ENCODE data around the gene CUX1. TPM values are rescaled to one million over a fixed set of nuclear protein-coding genes. Genes with fewer than 3 reads are reported as not detected.

Gene CUX1
- total RNA-seq, 1 donor from 2014 or later, result 89.1 TPM

DNA sequence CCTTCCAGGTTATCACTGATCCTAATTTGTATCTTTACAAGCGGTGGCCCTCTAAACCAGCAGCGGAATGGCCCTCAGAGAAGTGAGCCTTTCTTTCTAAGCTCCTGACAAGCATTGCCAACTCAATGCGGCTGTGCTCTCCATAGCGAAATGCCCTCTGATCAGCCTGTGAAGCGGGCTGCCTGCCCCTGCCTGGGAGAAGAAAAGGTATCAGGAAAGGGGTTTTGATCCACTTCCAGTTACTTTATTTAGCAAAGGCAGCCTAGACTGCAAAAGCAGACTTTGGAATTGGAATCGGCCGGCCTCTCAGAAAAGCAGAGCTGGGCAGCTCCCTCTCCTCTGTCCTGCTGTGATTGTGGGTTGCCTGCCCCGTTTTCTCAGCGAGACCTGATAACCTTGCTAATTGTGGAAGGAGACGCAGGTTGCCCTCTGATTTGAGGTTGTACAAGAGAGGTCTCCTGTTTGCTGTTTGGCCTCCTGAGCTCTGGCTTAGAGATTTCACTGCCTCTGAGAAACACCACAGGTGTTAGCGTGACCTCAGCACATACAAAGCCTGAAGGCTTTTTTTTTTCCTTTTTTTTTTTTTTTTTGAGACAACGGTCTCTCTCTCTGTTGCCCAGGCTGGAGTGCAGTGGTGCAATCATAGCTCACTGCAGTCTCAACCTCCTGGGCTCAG, 415.3 kb downstream of the CUX1 start:
- Mint-ChIP-seq H3K9me3 (ENCODE audit: unreplicated experiment) (no peaks in the 10 kb centered on the region), H3K4me1 (ENCODE audit: unreplicated experiment) (peaks cover 12% of the 10 kb centered on the region), H3K4me3 (ENCODE audit: unreplicated experiment) (no peak overlapping the region), H3K27ac (ENCODE audit: unreplicated experiment) (no peak overlapping the region), H3K27me3 (ENCODE audit: unreplicated experiment) (no peaks in the 10 kb centered on the region), H3K36me3 (ENCODE audit: unreplicated experiment) (peaks cover 9% of the 10 kb centered on the region)
- TF ChIP-seq, protein P1, sequence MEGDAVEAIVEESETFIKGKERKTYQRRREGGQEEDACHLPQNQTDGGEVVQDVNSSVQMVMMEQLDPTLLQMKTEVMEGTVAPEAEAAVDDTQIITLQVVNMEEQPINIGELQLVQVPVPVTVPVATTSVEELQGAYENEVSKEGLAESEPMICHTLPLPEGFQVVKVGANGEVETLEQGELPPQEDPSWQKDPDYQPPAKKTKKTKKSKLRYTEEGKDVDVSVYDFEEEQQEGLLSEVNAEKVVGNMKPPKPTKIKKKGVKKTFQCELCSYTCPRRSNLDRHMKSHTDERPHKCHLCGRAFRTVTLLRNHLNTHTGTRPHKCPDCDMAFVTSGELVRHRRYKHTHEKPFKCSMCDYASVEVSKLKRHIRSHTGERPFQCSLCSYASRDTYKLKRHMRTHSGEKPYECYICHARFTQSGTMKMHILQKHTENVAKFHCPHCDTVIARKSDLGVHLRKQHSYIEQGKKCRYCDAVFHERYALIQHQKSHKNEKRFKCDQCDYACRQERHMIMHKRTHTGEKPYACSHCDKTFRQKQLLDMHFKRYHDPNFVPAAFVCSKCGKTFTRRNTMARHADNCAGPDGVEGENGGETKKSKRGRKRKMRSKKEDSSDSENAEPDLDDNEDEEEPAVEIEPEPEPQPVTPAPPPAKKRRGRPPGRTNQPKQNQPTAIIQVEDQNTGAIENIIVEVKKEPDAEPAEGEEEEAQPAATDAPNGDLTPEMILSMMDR (IDR thresholded peaks at IDR 0.05), result no peak
- no peak for DNase-seq (ENCODE audit: extremely low spot score, unreplicated experiment)

DNA sequence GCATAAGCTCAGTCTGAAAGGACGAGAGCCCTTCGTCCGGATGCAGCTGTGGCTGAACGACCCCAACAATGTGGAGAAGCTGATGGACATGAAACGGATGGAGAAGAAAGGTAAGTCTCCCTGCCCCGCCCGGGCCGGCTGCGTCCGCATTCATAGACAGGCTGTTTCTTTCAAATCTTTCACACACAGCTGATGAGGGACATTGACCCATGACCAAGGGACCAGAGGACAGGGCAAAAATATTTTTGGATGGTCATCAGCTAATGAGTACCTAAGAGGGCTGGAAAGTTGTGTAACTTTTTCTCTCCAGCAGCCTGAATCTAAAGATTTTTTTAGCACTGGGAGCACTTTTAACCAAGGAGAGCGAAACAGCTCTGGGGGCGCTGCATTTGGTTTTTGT, 416.7 kb downstream of the CUX1 start:
- Mint-ChIP-seq H3K36me3 (ENCODE audit: unreplicated experiment) (peaks cover 9% of the 10 kb centered on the region), H3K4me3 (ENCODE audit: unreplicated experiment) (no peak overlapping the region), H3K9me3 (ENCODE audit: unreplicated experiment) (no peaks in the 10 kb centered on the region), H3K27ac (ENCODE audit: unreplicated experiment) (no peak overlapping the region), H3K4me1 (ENCODE audit: unreplicated experiment) (peaks cover 12% of the 10 kb centered on the region), H3K27me3 (ENCODE audit: unreplicated experiment) (no peaks in the 10 kb centered on the region)
- TF ChIP-seq, protein P1 (IDR thresholded peaks at IDR 0.05), result no peak
- no peak for DNase-seq (ENCODE audit: extremely low spot score, unreplicated experiment)

DNA sequence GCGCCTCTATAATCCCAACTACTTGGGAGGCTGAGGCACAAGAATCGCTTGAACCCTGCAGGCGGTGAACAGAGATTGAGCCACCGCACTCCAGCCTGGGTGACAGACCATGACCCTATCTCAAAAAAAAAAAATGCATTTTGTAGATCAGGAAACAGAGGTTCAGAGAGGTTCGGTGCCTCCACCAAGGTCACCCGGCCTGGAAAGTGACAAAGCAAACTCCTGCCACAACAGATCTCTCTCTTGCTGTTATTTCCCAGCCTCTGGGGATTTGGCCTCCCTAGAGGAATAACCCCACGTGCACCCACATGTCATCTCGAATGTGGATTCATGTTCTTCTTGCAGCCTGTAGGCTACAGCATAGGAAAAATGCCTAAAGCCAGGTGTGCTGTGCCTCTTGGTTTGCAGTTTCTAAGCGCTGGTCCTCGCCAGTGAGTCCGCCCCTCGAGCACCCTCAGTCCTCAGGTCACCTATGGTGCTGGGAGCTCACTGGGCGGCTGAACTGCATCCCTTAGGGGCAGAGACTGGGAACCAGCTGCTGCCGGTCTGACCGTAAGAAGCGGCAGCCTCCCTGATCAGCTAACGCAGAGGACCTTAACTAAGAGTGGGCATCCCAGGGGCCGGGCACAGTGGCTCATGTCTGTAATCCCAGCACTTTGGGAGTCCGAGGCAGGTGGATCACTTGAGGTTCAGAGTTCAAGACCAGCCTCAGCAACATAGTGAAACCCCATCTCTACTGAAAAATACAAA, 417.6 kb downstream of the CUX1 start:
- Mint-ChIP-seq H3K9me3 (ENCODE audit: unreplicated experiment) (no peaks in the 10 kb centered on the region), H3K27ac (ENCODE audit: unreplicated experiment) (no peak overlapping the region), H3K36me3 (ENCODE audit: unreplicated experiment) (peaks cover 9% of the 10 kb centered on the region), H3K4me3 (ENCODE audit: unreplicated experiment) (no peak overlapping the region), H3K4me1 (ENCODE audit: unreplicated experiment) (peaks cover 12% of the 10 kb centered on the region), H3K27me3 (ENCODE audit: unreplicated experiment) (no peaks in the 10 kb centered on the region)
- no peak for DNase-seq (ENCODE audit: extremely low spot score, unreplicated experiment)
- TF ChIP-seq, protein P1 (IDR thresholded peaks at IDR 0.05), result no peak

DNA sequence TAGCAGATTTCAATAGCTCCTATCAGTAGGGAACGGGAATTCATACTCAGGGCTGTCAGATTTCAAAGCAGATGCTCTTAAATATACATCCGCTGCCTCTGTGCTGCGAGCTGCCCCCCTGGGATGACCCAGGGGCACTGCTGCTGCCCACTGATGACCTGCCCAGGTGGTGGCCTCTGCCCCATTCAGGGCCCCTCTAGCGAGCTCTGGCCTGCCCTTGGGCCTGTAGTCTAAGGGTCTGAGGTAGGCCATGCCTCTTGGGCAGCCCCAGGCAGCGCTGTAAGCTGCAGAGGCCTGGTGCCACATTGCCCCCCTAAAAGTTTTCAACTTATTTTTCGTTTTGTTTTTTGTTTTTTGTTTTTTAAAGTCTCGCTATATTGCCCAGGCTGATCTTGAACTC, 418.7 kb downstream of the CUX1 start:
- peaks cover 12% of the 10 kb centered on the region for H3K4me1 Mint-ChIP-seq (ENCODE audit: unreplicated experiment)
- TF ChIP-seq, protein P1 (IDR thresholded peaks at IDR 0.05), result no peak
- peaks cover 14% of the 10 kb centered on the region for H3K36me3 Mint-ChIP-seq (ENCODE audit: unreplicated experiment)
- H3K4me3 Mint-ChIP-seq (ENCODE audit: unreplicated experiment), result no peak overlapping the region
- no peaks in the 10 kb centered on the region for H3K27me3 Mint-ChIP-seq (ENCODE audit: unreplicated experiment)
- H3K27ac Mint-ChIP-seq (ENCODE audit: unreplicated experiment), result peak overlapping the region; percentile 68
- H3K9me3 Mint-ChIP-seq (ENCODE audit: unreplicated experiment), result no peaks in the 10 kb centered on the region
- no peak for DNase-seq (ENCODE audit: extremely low spot score, unreplicated experiment)

DNA sequence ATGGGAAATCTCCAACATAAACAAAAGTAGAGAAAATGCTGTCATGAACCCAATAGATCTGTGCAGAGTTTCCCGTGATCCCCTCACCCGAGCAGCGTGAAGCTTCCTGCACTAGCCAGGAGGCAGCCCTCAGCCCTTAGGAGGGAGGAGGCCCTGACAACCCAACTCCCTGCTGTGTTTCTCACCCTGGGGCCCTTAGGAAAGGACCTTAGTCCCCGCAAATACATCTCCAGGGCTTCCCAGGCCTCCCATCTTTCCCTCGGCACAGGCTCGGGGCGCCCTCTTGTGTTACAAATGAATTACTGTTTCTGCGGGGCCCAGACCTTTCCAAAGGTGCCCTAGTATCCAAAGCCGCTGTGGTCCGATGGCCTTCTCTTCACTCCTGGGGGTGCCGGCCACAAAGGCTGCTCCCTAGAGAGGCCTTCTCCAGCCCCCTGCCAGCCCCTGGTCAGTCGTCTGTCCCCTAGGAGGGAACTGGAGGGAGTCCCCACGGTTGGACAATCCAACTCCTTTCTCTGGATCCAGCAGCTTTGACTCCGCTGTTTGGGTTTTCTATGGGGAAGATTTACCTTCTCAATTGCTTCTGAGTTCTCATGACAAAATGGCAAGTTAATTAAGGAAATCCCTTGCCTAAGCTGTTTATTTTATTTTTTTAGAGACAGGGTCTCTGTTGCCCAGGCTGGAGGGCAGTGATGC, 419.3 kb downstream of the CUX1 start:
- peak overlapping the region; percentile 68 for H3K27ac Mint-ChIP-seq (ENCODE audit: unreplicated experiment)
- H3K9me3 Mint-ChIP-seq (ENCODE audit: unreplicated experiment), result no peaks in the 10 kb centered on the region
- no peaks in the 10 kb centered on the region for H3K27me3 Mint-ChIP-seq (ENCODE audit: unreplicated experiment)
- no peak overlapping the region for H3K4me3 Mint-ChIP-seq (ENCODE audit: unreplicated experiment)
- TF ChIP-seq, protein P1 (IDR thresholded peaks at IDR 0.05), result peak; percentile 92
- H3K36me3 Mint-ChIP-seq (ENCODE audit: unreplicated experiment), result peaks cover 15% of the 10 kb centered on the region
- H3K4me1 Mint-ChIP-seq (ENCODE audit: unreplicated experiment), result peaks cover 12% of the 10 kb centered on the region
- DNase-seq (ENCODE audit: extremely low spot score, unreplicated experiment), result peak; percentile 88
